ENCODE data around the gene ZNF839.

GRCh38 chr14:102362545-102363181 lies 43.1 kb downstream of the ZNF839 start, which contains the start of the genes CINP and TECPR2:
- TF ChIP-seq POLR2AphosphoS5 (IDR thresholded peaks at IDR 0.05; ENCODE audit: low read depth, low read length): peak; percentile 76
- TF ChIP-seq POLR2A (IDR thresholded peaks at IDR 0.05; ENCODE audit: low read depth, low read length): peak; percentile 81
- peak; percentile 82; the same call in 1 of the 2 replicates for TF ChIP-seq TAF1 (IDR thresholded peaks at IDR 0.05; ENCODE audit: borderline replicate concordance, low read depth, low read length)
